Activated naive CD4-positive, alpha-beta T cell treated with anti-CD3 and anti-CD28 coated beads, Interleukin-2, amount 10 ng/mL, durations not matched to agents 7 days and 5 days (primary cell): ENCODE results near the gene HSP90AA1.
"Not testable (repeated sequence)": the region's sequence is repeated elsewhere in the genome, so short reads cannot be mapped to it uniquely, and the experiment has no call there.

Experiments used
- CTCF ChIA-PET: fragments of 350-600 bp; sonication (Branson Sonifier 250); formaldehyde crosslinking; loops from one replicate; lab custom pipeline; 2021; ENCODE audit warnings: antibody characterized with exemption; lab: Charles Lee
- DNase-seq: peaks from one replicate; pipeline ENCODE4 v3.0.0-alpha.2; 2020
- H3K27ac Mint-ChIP-seq: one replicate; pipeline ENCODE4 v1.8.0; 2021; ENCODE audit warnings: mild to moderate bottlenecking, moderate library complexity, mixed read lengths
- H3K27me3 Mint-ChIP-seq: one replicate; pipeline ENCODE4 v1.8.0; 2021; ENCODE audit warnings: mild to moderate bottlenecking, mixed read lengths
- H3K36me3 Mint-ChIP-seq: one replicate; pipeline ENCODE4 v1.8.0; 2021; ENCODE audit warnings: mixed read lengths
- H3K4me1 Mint-ChIP-seq: one replicate; pipeline ENCODE4 v1.8.0; 2021; ENCODE audit warnings: mixed read lengths
- H3K4me3 Mint-ChIP-seq: one replicate; pipeline ENCODE4 v1.8.0; 2021; ENCODE audit warnings: mild to moderate bottlenecking, moderate library complexity, mixed read lengths
- H3K9me3 Mint-ChIP-seq: one replicate; pipeline ENCODE4 v1.8.0; 2021; ENCODE audit warnings: mixed read lengths

HSP90AA1 gene

DNA sequence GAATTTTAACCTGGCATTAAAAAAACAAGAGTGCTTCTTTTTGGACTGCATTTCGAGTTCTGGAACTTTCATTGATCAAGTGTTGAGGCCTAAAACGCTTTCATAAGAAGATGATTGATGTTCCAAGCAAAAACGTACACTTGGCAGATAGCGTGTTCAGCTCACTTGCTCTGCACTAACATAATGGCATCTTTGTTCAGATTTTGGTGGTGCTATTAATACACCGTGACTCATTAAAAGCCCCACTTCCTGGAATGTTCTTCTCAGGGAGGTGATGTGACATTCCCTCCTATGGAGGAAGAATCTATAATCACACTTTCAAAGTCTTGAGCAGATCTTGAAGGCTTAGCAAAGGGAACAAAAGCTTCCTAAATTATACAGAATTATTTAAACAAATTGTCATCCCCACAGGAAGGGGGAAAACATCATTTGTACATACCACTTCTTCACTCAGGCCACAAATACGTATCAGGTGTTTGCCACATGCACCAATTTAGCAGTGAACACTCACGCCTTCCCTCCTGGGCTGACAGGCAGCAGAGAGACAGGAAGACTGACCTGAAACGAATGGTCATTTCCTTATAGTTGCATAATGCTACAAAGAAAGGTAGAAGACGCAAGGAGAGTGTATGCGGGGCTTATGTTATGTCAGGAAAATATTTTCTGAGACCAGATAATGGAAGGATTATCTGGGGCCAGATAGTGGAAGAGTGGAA, 15.4 kb downstream of the HSP90AA1 start:
- Mint-ChIP-seq H3K4me3 (no peak overlapping the region), H3K36me3 (no peaks in the 10 kb centered on the region), H3K27ac (no peak overlapping the region), H3K9me3 (no peaks in the 10 kb centered on the region), H3K27me3 (no peaks in the 10 kb centered on the region), H3K4me1 (no peaks in the 10 kb centered on the region)
- CTCF ChIA-PET: no interaction called here
- no peak for DNase-seq

DNA sequence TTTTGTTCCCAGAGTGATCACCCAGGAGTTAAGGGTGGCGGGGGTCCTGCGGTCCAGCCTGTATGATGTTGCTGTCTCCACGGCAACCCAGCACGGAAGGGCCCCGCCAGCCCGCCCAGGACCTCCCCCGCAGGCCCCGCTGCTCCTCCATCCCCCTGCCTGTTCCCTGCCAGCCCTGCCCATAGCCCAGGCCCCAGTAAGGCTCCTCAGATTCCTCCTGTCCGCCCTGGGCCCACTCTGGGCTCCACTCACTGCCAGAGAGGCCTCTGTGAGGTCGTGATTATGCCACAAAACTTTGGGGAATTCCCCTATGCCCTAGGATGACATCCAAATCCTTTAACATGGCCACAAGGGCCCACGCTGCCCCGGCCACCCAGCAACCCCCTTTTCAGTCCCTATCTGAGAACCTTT, 20.8 kb downstream of the HSP90AA1 start:
- Mint-ChIP-seq H3K4me3 (no peak overlapping the region), H3K36me3 (no peaks in the 10 kb centered on the region)
- CTCF ChIA-PET: interaction anchor here (2.6 kb wide), 1 partner anchor 30 kb away, joined by 12 read pairs; no protein-coding TSS in a partner anchor

DNA sequence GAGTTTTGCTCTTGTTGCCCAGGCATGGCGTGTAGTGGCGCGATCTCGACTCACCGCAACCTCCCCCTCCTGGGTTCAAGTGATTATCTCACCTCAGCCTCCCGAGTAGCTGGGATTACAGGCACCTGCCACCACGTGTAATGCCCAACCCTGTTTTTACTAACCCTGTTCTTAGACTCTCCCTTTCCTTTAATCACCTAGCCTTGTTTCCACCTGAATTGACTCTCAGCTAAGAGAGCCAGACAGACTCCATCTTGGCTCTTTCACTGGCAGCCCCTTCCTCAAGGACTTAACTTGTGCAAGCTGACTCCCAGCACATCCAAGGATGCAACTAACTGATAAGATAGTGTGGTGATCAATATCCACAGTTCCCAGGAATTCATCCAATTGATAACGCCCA, 22.3 kb downstream of the HSP90AA1 start:
- not testable (repeated sequence) for H3K4me3 Mint-ChIP-seq, H3K27ac Mint-ChIP-seq, DNase-seq, H3K9me3 Mint-ChIP-seq, H3K36me3 Mint-ChIP-seq, H3K4me1 Mint-ChIP-seq
- peaks cover 12% of the 10 kb centered on the region for H3K27me3 Mint-ChIP-seq
- CTCF ChIA-PET: interaction anchor here (0.6 to 3.7 kb wide), 2 partner anchors 32 to 451 kb away, joined by 3 to 23 read pairs; no protein-coding TSS in a partner anchor

More for the DNA sequence above, 20.8 kb downstream of the HSP90AA1 start:
- DNase-seq: no peak
- peaks cover 12% of the 10 kb centered on the region for H3K27me3 Mint-ChIP-seq
- no peak overlapping the region for H3K27ac Mint-ChIP-seq
- H3K9me3 Mint-ChIP-seq: no peaks in the 10 kb centered on the region
- peaks cover 5% of the 10 kb centered on the region for H3K4me1 Mint-ChIP-seq

DNA sequence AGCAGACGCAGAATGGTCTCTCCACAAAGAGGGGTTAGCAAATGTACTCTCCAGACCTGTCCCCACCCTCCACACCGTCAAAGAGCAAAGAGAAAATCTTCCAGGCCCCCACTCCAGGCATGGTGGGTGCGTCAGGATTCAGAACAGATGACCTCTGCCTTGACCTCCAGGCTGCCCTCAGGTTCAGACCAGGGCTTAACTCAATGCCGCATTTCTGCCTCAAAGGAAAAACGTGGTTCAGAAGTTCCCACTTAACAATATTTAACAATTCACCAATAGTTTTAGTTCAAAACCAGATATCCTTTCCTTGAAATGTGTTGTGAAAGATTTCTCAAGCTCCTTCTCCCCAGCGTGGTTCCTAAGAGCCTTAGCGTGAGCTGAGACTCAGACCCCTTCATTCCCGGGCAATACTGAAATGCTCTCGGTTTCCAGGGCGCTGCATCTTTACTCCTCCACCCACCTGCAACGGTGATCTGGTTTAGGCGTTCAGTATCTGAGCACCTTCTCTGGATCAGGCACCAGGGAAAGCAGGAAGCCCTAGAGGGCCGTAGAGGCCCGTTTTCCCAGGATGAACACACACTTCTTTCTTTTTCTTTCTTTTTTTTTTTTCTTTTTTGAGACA, 22.9 kb downstream of the HSP90AA1 start:
- H3K4me3 Mint-ChIP-seq: no peak overlapping the region
- H3K27me3 Mint-ChIP-seq: peaks cover 15% of the 10 kb centered on the region
- DNase-seq: no peak
- H3K9me3 Mint-ChIP-seq: no peaks in the 10 kb centered on the region
- CTCF ChIA-PET: interaction anchor here (0.6 to 3.7 kb wide), 4 partner anchors 33 to 452 kb away, joined by 3 to 23 read pairs (median 3); no protein-coding TSS in a partner anchor
- peaks cover 5% of the 10 kb centered on the region for H3K4me1 Mint-ChIP-seq
- H3K36me3 Mint-ChIP-seq: no peaks in the 10 kb centered on the region
- no peak overlapping the region for H3K27ac Mint-ChIP-seq

DNA sequence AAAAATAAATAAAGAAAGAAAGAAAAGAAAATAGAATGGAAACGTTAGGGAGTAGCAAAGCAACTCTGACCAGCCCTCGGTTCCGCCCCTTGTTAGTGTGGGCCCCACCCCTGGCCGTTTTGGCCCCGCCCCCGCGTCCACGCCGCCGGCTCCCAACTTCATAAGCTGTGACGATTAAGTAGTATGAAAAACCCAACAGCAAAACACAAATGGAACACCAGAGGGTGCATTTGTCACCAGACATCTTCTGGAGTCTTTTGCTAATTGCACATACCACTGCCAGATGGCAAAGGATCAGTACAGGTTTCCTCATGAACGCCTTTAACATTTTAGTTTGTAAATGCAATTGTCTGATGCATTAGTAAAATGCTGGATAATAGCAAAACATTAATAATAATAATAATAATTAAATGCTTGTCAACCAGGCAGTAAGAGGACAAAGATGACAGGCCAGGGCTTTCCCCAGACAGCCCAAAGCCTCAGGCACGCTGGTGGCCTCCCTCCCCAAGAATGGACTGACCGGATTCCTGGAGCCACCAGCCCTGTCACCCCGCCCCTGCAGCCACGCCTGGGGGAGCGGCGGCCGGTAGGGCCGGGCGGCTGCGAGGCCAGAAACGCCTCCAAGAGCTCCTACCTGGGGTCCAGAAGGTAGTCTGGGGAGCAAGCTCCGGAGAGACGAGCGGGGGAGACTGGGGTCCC, 23.6 kb downstream of the HSP90AA1 start:
- H3K27me3 Mint-ChIP-seq: peaks cover 17% of the 10 kb centered on the region
- peaks cover 5% of the 10 kb centered on the region for H3K4me1 Mint-ChIP-seq
- no peak overlapping the region for H3K4me3 Mint-ChIP-seq
- no peak overlapping the region for H3K27ac Mint-ChIP-seq
- CTCF ChIA-PET: interaction anchor here (0.6 to 3.7 kb wide), 4 partner anchors 33 to 252 kb away, joined by 3 to 23 read pairs (median 3); no protein-coding TSS in a partner anchor
- DNase-seq: peak; percentile 83
- H3K36me3 Mint-ChIP-seq: no peaks in the 10 kb centered on the region
- no peaks in the 10 kb centered on the region for H3K9me3 Mint-ChIP-seq

DNA sequence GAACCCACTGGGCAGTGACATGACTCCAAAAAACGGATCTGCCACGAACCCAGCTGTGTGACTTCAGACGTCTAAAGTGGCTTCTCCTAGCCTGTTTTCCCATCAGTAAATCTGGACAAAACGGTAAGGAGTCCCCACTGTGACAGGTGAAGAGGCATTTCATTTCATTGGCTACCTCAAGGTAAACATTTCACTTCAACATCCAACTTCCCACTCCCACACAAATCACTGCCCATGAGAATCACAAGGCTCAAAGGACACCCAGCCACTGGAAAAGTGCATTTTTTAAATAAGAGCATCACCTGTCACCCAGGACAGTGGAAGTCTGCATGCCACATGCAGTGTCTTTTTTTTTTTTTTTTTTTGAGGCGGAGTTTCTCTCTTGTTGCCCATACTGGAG, 27.9 kb downstream of the HSP90AA1 start:
- Mint-ChIP-seq H3K36me3 (peaks cover 5% of the 10 kb centered on the region), H3K9me3 (no peaks in the 10 kb centered on the region), H3K4me3 (no peak overlapping the region), H3K27me3 (peaks cover 9% of the 10 kb centered on the region), H3K27ac (no peak overlapping the region), H3K4me1 (peaks cover 9% of the 10 kb centered on the region)
- CTCF ChIA-PET: no interaction called here
- no peak for DNase-seq

DNA sequence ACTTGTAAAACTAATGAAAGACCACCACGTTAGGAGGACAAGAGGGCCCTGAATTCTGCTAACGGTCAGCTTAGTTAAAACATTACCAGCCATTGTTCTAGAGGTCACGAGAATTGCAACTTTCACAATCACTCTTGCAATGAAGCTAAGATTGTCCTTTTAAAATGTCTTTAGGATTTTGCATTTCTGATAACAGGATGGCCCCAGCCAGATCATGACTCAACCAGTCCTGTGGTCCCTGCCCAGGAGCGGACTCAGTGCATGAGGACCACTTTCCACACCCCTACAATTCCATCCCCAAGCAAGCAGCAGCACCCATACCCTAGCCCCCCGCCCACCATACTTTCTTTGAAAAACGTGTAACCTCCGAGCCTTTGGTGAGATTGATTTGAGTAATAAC, 28.7 kb downstream of the HSP90AA1 start:
- Mint-ChIP-seq H3K4me1 (peaks cover 8% of the 10 kb centered on the region), H3K4me3 (no peak overlapping the region), H3K27ac (no peak overlapping the region), H3K27me3 (peaks cover 5% of the 10 kb centered on the region), H3K9me3 (no peaks in the 10 kb centered on the region), H3K36me3 (peaks cover 8% of the 10 kb centered on the region)
- DNase-seq: no peak
- CTCF ChIA-PET: no interaction called here

DNA sequence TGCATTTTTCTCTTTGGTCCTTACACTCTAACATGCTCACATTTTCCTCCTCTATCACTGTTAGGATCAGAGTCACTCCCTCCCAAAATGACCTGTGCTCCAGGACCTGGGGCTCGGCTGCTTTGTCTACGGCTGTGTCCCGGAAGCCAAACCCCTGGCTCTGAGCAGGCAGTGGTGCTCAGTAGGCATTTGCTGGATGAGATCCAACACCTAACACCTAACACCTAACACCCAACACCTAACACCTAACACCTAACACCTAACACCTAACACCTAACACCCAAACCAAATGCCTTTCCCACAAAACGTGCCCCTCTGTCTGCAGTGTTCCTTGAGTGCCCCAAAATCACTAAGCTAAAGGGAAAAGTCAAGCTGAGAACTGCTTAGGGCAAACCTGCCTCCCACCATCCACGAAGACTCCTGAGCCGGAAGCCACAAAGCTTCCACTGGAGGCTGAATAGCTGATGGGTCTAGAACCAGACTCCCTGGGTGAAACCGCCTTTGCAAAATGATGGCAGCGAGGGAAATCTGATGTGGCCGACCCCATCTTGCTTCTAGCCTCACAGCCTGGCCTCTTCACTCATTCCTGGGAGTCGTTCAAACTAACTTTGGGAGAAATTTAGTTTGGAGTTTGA, 29.2 kb downstream of the HSP90AA1 start:
- no peak overlapping the region for H3K27ac Mint-ChIP-seq
- no peak overlapping the region for H3K4me3 Mint-ChIP-seq
- no peak for DNase-seq
- H3K27me3 Mint-ChIP-seq: peaks cover 5% of the 10 kb centered on the region
- H3K4me1 Mint-ChIP-seq: peaks cover 7% of the 10 kb centered on the region
- CTCF ChIA-PET: no interaction called here
- peaks cover 11% of the 10 kb centered on the region for H3K36me3 Mint-ChIP-seq
- H3K9me3 Mint-ChIP-seq: no peaks in the 10 kb centered on the region

DNA sequence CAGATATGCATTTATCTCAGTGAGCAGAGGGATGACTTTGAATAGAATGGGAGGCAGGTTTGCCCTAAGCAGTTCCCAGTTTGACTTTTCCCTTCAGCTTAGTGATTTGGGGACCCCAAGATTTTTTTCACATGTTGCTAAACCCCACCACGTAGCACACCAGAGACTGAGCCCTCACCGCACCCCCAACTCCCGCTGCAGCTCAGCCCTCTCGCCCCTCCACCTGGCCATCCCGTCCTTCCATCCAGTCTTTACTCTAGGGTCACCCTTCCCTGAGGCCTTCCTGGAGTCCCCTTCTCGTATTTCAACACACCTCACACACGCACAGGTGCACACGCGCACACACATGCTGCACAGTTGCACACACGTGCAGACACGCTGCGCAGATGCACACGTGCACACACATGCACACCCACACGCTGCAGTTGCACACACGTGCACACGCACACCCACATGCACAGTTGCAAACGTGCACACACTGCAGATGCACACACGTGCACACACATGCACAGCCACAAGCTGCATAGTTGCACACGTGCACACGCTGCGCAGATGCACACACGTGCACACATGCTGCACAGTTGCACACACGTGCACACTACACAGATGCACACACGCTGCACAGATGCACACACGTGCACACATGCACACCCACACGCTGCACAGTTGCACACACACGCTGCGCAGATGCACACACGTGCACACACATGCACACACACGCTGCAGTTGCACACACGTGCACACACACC, 30.0 kb downstream of the HSP90AA1 start:
- Mint-ChIP-seq H3K27me3 (peaks cover 5% of the 10 kb centered on the region), H3K9me3 (no peaks in the 10 kb centered on the region), H3K4me1 (peaks cover 5% of the 10 kb centered on the region), H3K36me3 (peaks cover 11% of the 10 kb centered on the region), H3K4me3 (no peak overlapping the region), H3K27ac (no peak overlapping the region)
- CTCF ChIA-PET: no interaction called here
- DNase-seq: no peak

DNA sequence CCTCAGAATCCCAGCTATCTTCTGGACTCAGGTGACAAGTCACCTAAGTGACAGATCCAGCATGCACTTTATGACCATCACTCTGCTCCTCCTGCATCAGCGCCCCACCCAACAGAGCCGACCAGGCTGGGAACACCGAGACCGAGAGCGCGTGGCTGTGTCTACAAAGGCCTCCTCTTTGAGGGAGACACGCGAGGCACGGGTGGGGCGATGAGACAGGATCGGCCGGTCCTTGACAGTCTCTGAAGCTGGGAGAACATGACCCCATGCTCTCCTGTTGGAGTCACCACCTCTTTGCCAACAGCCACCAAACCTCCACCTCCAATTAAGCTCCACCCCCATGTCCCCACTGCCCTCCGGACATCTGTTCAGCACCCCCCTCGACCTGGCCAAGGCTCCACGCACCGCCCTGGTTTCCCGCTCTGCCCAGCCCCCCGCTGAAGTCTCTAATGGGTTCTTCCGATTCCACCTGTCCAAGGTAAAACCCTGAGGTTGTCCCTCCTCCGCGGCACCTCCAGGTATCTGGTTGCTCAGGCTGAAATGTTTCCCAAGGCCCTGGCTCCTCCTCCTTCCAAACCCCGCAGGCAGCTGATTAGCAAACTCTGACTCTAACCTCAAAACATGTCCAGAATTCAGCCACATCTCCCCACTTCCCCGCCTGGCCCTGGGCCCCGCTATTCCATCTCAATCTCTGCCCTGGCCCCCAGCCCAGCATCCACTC, 31.5 kb downstream of the HSP90AA1 start:
- Mint-ChIP-seq H3K36me3 (peaks cover 16% of the 10 kb centered on the region), H3K4me3 (no peak overlapping the region), H3K4me1 (peaks cover 4% of the 10 kb centered on the region), H3K27ac (no peak overlapping the region), H3K9me3 (no peaks in the 10 kb centered on the region), H3K27me3 (peaks cover 5% of the 10 kb centered on the region)
- DNase-seq: no peak
- CTCF ChIA-PET: no interaction called here

DNA sequence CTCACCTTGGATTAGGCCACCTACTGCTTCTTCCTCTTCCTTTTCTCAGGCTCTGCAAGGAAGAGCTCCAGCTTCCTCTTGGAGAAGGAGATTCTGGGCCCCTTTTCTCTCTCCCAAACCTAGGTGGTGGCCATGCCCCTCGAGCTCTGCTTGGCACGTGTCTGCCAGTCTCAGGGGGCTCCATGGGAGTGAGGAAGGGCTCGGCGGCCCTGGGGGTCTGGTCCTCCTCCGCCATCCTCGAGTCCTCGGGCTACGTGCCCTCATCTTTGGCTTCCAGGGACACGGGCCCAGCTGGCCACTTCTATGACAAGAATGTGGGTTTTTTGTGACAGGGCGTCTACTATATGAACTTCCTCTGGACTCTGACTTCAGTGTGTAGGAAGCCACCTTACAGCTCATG, 34.3 kb downstream of the HSP90AA1 start:
- CTCF ChIA-PET: no interaction called here
- H3K27ac Mint-ChIP-seq: no peak overlapping the region

DNA sequence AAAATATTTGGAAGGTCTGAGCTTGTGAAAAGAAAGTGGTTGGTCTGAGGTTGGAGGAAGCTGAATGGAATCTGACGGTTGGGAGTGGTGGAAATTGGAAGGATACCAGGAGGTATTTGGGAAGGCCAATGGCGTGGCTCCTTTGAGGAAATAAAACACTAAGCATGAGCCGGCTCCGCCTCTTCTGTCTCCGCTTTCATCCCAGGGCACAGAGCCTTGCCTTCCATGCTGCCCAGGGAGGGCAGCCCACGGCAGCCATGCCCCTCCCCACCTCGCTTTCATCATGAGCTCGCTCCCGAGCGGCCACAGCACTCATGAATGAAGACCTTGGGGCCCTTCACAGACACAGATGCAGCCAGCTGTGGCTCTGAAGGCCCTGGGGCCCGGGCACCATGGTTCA, 36.2 kb downstream of the HSP90AA1 start:
- no peak overlapping the region for H3K4me3 Mint-ChIP-seq
- H3K4me1 Mint-ChIP-seq: no peaks in the 10 kb centered on the region
- no peaks in the 10 kb centered on the region for H3K9me3 Mint-ChIP-seq
- peaks cover 44% of the 10 kb centered on the region for H3K36me3 Mint-ChIP-seq
- H3K27me3 Mint-ChIP-seq: no peaks in the 10 kb centered on the region
- no peak overlapping the region for H3K27ac Mint-ChIP-seq
- CTCF ChIA-PET: interaction anchor here (0.7 kb wide), 1 partner anchor 28 kb away, joined by 3 read pairs; no protein-coding TSS in a partner anchor
- no peak for DNase-seq

More for the DNA sequence above, 34.3 kb downstream of the HSP90AA1 start:
- H3K9me3 Mint-ChIP-seq: no peaks in the 10 kb centered on the region
- peaks cover 40% of the 10 kb centered on the region for H3K36me3 Mint-ChIP-seq
- H3K4me3 Mint-ChIP-seq: no peak overlapping the region
- DNase-seq: no peak
- peaks cover 2% of the 10 kb centered on the region for H3K4me1 Mint-ChIP-seq
- H3K27me3 Mint-ChIP-seq: no peaks in the 10 kb centered on the region

DNA sequence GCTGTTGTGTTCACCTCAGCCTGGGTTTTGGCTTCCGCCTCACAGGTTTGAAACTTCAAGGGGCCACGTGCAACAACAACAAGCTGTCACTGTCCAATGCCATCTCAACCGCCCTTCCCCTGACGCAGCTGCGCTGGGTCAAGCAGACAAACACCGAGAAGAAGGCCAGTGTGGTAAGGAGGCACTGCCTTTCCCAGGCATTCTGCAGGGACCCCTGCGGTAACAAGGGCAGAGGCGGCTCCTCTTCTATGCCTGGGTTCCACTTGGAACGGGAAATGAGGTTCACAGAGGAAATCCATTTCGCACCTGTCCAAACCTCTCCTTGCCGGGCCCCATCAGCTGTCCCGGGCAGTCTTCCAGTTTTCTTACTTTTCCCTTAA, 36.8 kb downstream of the HSP90AA1 start:
- no peak for DNase-seq

More for the DNA sequence above, 36.8 kb downstream of the HSP90AA1 start:
- Mint-ChIP-seq H3K27ac (no peak overlapping the region), H3K9me3 (no peaks in the 10 kb centered on the region), H3K36me3 (peaks cover 43% of the 10 kb centered on the region), H3K4me3 (no peak overlapping the region), H3K4me1 (no peaks in the 10 kb centered on the region), H3K27me3 (no peaks in the 10 kb centered on the region)
- CTCF ChIA-PET: interaction anchor here (0.7 kb wide), 2 partner anchors 28 to 46 kb away, joined by 3 read pairs; no protein-coding TSS in a partner anchor
